HG02610 (cell line): ENCODE data around the gene DMRTC2.

Experiments used
- ATAC-seq: cut with Tn5 transposase; IDR thresholded peaks from one replicate; pipeline ENCODE4 v1.9.1; 2021; ENCODE audit warnings: mild to moderate bottlenecking, moderate library complexity; ENCODE audit not compliant: unreplicated experiment

DMRTC2 gene

DNA sequence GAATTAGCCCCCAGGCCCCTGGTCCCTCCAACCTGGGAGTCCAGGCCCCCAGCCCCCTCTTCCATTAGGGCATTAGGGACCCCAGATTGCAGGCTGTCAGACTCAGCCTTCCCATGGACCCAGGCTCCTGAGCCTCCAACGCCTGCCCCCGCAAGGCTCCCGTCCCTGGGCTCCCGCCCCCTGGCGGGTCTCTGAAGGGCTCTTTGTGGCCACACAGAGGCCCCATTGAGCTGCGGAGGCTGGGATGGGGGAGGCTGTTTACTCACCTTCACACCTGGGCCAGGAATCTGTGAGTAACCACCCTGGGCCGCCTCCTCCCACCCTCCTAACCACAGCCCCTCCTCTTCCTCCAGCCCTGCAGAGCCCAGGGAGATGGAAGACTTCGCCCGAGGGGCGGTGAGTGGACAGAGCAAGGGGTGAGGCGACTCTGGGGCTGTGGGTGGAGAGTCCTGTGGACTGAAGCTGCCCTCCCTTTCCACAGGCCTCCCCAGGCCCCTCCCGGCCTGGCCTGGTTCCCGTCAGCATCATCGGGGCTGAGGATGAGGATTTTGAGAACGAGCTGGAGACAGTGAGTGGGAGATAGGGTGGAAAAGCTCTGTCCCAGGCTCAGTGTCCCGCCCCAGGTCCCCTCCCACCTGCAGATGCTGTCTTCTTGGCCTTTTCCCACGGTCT, 43.0 kb downstream of the DMRTC2 start:
- no peak for ATAC-seq

DNA sequence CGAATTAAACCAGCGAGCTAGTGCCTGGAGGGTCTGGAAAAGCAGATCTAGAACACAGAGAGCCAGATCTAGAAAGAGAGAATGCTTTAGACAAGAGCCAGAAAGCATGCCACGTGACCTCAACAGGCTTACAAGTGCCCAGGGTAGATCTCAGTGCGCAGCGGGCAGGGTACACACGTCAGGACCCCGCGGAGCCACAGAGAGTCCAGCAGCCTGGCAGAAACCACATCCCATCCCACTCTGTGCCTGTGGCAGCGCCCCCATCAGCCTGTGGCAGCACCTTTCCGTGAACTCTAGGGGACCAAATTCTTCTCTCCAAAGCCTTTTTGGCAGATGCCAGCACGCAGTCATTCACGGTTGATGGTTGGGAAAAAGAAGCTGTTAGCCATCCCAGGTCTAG, 44.1 kb downstream of the DMRTC2 start:
- ATAC-seq = no peak

DNA sequence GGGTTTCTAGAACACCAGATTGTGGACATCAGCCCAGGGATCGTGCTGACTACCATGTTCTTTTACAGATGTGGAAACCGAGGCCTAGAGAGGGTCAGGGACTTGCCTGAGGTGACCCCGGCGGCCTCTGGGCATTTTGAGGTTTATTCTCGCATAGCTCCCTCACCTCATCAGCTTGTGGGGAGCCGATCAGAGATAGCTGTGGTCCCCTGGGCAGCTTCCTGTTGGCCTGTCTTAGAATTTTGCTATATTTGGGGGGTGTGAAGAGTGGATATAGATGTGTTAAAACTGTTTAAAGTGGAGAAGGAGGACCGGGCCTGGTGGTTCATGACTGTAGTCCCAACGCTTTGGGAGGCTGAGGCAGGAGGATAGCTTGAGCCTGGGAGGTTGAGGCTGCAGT, 45.1 kb downstream of the DMRTC2 start:
- no peak for ATAC-seq

DNA sequence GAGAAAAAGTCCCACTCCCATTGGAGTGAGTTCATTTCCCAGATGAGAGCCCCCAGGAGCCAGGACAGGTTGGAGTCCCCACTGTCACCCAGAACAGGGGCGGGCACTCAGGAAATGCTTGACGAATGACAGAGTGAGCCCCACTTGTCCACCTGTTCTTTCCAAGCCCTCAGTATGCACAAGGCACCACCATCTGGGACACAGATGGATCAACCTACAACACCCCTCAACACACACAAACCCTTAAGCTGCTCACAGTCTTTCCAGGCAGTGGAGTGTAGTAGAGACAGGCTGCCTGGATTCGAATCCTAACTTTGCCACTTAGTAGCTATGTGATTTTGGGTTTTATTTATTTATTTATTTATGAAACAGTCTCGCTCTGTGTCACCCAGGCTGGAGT, 46.1 kb downstream of the DMRTC2 start:
- no peak for ATAC-seq

DNA sequence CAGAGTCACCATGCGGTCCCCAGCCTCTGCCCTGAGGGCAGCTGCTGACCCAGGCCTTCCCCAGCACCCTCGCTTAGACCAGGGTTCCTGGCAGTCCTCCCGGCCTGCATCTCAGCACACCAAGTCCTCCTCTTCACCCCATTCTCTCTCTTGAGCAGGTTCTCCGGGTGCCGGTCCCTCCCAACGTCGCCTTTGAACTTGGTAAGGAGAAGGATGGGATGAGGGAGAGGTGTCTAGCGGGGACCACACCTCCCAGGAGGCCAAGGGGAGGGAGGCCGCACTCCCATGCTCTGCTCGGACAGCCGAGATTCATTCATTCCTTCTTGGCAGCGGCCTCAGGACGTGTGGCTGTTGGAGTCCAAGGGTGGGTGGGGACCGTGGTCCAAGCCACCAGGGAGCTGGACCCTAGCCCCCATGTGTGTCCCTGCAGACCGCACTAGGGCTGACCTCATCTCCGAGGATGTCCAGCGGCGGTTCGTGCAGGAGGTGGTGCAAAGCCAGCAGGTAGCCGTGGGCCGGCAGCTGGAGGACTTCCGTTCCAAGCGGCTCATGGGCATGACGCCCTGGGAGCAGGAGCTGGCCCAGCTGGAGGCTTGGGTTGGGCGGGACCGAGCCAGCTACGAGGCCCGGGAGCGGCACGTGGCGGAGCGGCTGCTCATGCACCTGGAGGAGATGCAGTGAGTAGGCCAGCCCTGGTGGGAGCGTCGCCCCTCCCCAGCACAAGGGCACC, 47.5 kb downstream of the DMRTC2 start:
- no peak for ATAC-seq

DNA sequence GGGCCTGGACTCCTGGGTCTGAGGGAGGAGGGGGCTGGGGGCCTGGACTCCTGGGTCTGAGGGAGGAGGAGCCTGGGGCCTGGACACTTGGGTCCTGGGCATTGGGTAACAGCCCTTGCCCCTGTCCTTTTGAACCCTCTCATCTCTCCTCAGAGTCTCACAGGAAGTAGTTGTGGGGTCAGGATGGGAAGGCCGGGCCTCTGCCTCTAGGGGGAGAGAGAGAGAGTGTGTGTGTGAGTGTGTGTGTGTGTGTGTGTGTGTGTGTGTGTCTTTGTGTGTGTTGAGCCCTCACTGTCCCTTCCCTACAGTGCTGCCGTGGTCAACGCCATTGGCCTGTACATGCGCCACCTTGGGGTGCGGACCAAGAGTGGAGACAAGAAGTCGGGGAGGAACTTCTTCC, 49.1 kb downstream of the DMRTC2 start:
- ATAC-seq = no peak

DNA sequence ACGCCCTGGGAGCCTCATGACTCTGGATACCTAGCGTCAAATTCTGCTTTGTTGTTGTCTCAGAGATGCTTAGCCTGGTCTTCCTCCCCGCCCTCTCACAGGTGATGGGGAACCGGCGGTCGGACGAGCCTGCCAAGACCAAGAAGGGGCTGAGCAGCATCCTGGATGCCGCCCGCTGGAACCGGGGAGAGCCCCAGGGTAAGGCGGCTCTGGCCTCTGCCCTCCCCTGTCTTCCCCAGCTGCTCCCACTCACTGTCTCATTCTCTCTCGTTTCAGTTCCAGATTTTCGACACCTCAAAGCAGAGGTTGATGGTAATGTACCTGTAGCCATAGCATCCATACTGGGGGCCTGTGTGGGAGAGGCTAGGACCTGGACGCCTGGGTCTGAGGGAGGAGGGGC, 49.5 kb downstream of the DMRTC2 start:
- no peak for ATAC-seq

DNA sequence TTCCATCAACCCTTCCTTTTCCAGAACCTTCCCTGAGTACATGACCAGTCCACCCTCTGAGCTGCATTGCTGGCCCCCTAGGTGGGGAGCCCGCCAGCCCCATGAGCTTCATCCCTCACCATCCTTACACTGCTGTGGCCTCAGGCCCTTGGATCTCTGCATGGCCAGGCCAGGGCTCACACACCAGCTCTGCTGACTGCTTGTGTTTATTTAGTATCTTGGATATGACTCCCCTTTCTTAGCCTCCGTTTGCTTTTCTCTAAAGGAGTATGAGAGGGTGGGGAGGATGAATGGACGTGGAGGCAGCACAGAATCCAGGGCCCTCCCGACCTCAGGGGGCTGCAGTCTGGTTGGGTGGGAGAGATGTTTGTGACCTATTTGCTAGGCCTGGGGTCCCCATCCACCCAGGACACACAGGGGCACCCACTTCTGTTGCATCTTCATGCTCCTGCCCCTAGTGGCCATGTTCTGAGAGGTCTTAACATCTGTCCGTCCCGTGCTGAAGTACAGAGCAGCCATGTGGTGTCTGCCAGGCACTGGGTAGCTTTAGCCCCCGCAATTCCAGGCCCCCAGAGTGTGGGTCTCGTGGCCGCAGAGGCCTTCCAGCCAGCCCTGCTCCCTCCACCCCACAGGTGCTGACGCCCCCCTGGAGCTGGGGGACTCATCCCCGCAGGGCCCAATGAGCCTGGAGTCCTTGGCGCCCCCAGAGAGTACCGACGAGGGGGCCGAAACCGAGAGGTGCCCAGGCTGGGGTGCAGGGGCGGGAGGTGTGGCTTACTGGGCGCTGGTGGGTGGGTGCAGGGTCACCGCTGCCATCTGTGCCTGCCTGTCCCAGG, 51.1 kb downstream of the DMRTC2 start:
- ATAC-seq = no peak

DNA sequence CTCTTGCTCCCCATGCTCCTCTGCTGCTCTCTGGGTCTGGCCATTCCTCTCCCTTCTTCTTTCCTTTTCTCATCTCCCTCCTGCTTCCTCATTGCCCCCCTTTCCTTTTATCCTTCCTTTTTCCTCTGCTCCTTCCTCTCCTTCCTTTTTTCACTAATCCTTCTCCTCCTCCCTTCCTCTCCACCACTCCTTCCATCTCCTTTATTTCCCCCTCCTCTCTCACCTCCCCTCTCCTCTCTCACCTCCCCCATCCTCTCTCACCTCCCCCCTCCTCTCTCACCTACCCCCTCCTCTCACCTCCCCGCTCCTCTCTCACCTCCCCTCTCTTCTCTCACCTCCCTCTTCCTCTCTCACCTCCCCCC, 51.7 kb downstream of the DMRTC2 start:
- no peak for ATAC-seq

DNA sequence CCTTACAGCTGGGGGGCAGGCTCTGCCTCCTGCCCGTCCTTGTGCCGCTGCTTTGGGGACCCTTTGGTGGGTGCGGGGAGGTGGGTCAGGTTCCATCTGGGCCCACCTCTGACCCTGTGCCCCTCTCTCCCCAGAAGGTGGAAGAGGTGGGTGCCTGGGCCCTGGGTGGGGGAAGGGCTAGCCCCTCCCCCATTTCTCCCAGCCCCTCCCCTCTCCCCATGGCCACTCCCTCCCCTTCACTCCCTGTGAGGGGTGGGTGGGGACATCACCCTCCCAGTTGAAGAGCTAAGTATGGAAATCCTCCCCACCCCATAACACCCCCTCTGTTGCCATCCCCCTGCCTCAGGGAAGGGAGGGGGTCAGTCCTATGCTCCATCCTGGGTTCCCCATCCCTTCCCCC, 52.3 kb downstream of the DMRTC2 start:
- no peak for ATAC-seq

DNA sequence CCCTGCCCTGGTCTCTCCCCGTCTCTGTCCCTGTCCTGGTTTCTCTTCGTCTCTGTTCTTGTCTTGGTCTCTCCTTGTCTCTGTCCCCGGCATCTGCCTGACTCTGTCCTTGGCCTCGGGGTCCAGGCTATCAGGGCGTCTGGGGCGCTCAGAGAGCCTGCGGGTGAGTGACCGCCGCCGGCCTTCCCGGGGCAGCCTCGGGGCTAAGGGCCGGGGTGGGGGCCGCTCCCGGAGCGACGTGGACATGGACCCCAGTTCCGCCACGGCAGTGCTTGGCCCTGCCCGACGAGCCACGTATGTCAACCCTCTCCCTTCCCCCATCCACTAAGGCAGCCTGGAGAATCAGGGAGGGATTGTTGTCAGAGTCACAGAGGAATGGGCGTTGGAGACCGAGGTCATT, 53.0 kb downstream of the DMRTC2 start:
- ATAC-seq = no peak

DNA sequence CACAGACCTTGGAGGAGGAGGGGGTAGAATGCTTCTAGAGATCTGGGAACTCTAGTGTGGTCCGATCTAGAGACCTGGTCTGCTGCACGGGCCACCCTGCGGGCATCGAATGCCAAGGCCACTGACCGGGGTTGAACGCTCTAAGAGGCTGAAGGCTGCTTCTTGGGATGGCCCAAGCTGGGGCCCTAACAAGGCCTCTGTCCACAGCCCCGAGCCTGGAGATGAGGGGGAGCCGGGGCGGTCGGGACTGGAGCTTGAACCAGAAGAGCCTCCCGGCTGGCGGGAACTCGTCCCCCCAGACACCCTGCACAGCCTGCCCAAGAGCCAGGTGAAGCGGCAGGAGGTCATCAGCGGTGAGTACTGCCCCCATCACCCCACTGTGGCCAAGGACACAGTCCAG, 53.4 kb downstream of the DMRTC2 start:
- ATAC-seq = no peak
